Stimulated activated CD4-positive, alpha-beta T cell treated with anti-CD3 and anti-CD28 coated beads, Interleukin-15, amount 100 ng/mL, for 24 hours (primary cell): ENCODE results near the gene RBP3.
A peak's percentile ranks its signal among the peaks of the same experiment; 100 is the strongest.

ENCODE experiments used
- DNase-seq: peaks from one replicate; pipeline ENCODE4 v3.0.0-alpha.2; 2020

Gene RBP3

DNA sequence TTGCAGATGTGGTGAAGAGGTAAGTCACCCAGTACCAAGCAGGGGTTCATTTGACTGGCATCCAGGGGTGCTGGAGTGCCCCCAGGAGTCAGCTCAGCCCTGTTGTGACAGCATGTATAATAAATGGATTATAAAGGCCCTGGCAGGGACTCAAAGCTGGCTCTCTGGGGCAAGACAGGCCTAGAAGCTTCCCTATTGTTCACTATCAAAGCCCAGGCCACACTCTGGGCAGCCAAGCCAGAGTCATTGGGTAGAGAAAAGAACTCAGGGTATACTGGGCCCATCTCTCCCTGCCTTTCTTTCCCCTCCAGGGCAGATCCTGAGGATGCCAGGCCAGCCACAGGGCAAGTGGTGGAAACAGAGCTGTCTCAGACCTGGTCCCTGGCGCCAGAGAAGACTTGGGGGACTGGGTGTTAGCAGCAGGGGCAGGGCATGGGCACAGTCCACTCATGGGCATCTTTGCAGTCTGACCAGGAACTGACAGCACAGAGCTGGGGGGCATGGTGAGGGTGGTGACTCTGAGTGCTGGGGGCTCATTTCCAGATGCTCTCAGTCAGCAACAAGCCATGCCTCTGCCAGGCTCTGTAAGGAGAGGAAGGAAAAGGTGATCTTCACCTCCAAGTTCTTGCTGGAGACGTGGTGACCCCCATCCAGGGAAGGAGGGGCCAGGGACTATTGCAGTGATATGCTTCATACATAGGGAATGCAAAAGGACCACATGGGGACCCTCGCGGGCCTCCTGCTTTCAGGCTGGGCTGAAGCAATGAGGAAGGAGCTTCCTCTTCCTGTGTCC lies 11.7 kb downstream of the RBP3 start:
- no peak for DNase-seq

DNA sequence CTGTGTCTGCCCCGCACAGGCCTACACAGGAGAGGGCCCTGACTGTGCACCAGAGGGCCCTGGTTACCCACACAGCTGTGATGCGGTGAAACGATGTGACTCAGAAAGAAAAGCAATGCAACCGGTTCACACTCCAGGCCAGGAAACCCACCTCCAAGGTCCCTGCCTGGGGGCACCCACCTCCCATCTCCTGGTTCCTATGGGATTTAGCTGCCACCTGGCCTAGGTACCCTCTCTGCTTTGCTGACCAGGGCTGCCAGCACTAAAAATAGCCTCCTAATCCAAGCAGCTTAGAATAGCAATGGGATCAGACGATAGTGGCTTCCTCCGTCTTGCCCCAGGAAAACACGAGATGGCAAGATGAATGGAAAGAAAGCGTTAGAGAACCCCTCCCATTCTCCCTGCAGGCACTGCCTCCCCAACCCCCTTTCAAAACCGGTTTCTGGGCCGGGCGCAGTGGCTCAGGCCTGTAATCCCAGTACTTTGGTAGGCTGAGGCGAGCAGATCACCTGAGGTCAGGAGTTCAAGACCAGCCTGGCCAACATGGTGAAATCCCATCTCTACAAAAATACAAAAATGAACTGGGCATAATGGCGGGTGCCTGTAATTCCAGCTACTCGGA lies 12.4 kb downstream of the RBP3 start:
- DNase-seq = no peak

DNA sequence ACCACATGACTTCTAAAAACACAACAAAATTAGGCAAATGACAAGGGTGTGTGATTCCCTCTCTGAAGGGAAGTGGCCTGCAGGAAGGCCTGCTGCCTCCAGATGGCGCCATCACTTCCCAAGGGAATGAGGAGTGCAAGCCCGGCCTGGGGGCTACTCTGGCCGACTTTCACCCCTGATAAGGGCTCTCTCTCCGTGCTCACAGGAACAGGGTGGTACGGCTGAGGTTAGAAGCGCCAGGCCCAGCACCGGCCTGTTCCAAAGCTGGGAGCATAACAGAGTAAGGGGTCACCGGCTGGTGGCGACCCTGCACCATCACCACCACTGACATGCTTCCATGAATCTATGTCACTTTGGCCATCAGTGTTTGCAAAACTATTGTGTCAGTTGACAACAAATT lies 13.1 kb downstream of the RBP3 start:
- DNase-seq = peak; percentile 59

GRCh38 chr10:47362199-47362598 lies 14.0 kb downstream of the RBP3 start:
- no peak for DNase-seq

GRCh38 chr10:47363781-47364180 lies 15.6 kb downstream of the RBP3 start:
- DNase-seq = no peak

DNA sequence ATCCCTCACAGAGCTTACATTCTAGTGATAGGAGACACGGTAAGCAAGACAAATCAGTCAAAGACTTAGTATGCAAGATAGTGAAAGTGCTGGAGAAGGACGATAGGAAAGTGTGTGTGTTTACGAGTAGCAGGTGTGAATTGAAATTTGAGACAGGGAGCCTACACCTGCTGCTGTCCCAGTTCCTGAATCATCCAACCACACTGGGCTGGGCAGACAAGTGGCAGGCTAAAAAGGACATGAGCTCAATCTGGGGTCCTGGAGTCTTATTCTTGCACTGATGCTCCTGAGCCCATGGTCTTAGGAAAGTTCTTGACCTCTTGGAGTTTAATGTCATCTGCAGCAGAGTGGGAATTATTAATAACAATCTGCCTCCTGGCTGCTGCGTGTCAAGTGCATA lies 16.2 kb downstream of the RBP3 start:
- no peak for DNase-seq

- no peak for DNase-seq
Measured at GRCh38 chr10:47364911-47365310, 16.7 kb downstream of the RBP3 start.

DNA sequence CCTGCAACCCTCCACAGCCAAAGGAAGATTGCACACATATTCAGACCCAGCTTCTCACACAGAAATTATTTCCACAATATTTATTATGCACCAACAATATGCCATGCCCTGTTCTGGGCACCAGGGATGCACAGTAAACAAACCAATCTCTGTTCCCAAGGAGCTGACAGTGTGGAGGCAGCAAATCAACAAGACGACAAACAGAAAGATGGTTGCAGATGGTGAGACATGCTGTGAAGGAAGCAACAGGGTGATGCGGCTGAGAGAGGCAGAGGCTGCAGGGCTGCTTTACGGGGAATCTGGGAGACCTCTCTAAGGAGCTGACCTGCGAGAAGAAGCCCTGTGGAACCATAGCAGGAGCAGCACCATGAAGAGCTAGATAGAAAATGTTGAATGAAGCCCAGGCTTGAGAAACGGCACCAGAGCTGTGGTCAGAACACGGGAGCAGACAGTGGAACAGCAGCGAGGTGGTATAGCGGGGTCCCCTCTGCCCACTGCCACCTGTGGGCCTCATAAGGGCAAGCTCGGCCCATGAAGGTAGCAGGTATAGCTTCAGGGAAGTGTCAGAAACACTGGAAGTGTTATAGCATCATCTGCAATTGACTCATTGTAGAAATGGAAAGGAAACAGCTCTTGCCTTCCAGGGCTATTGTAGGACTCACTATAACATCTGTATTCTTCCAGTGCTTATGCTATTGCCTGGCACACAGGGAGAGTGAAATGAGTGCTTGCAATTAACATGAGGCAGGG lies 17.4 kb downstream of the RBP3 start:
- no peak for DNase-seq

DNA sequence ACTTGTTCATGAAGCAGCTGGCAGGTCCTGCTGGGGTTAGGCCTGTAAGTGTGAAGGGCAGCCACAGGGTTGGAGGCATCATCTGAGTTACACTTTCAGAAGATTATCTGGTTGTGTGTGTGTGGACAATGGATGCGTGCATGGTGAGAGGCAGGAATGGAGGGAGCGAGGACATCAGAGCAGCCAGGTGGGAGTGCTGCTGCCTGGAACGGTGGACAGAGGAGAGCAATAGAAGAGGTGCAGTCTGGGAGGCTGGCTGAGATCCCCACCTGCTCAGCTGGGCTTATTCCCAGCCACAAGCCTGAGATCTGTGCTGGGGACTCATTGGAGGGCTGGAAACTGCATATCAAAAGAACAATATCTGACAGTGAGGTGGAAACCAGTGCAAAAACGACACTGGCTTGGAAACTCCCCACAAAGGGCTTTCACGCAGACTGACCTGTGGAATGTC lies 18.0 kb downstream of the RBP3 start:
- no peak for DNase-seq

GRCh38 chr10:47366731-47367460 lies 18.7 kb downstream of the RBP3 start:
- no peak for DNase-seq

DNA sequence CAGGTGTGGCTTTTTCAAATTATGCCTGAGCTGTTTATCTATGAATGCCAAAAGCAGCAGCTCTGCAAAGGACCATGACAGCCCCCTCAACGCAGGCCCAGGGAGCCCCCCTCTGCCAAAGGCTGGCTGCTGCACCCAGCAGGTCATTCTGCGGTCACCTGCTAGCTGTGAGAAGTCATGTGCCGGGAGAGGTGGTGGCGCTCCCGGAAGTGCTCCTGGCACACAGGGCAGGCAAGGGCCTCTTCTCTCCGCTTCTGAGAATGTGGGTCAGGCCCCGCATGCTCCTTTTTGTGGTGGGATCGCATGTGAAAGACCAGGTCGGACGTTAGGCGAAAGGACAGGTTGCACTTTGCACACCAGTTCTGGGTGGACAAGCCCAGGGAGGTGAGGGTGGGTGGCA lies 19.5 kb downstream of the RBP3 start:
- no peak for DNase-seq

DNA sequence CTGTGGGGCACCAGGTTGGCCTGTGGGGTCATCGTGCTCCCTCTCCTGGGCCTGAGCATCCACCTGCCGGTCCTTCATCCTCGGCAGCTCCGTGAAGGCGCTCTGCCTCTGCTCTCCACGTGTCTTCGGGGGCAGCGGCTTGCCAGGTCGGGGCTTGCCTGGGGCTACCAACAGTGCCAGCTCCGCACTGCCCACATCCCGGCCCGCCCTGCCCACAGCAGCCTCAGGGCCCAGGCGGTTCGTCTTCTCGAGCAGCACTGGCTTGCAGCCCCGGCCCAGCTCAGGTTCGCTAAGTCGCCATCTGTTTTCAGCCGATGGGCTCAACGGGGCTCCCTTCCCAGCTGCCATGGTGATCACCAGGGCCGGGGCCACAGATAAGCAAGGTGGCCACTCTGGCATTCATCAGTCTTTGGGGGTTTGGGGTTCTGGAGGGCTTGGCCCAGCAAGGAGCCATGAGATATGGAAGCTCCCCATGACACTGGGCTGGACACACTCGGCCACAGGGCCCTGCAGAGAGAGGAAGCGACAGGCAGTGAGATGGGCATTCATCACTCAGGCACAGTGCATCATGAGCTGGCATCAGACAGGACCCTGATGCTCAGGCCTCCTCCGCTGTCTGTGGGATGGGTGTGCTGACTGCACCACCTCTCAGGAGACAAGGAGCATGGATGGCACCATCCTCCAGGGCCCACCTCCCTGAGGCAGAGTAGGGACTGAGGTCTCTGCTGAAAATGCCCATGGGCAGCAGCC lies 20.4 kb downstream of the RBP3 start:
- no peak for DNase-seq

DNA sequence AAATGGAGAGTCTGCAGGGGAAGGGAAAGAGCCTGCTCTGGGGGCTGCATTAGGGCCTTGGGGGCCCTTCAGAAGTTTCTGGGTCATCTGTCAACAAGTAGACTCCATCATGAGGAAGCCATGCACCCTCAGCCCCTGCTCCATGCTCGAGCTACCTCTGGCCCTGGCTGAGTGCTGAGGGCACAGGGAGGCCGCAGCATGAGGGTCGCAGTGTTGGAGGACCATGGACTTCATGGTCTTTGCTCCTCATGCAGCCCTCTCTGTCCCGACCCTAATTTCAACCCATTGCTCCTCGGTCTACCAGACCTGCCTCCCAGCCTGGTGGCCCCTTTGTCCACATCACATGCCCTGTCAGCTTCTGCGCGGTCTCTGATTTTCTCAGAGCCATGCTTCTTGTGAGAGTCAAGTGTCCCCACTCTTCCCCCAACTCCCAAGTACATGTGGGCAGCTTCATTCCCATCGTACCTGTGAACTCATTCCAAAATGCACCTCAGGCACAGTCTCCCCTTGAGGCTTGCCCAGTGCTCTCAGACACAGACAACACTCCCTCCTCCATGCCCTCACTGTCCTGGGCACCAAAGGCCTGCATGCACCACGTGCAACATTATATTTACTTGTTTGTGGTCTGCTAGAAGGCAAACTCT lies 21.2 kb downstream of the RBP3 start:
- DNase-seq = no peak

GRCh38 chr10:47370015-47370767 lies 22.0 kb downstream of the RBP3 start:
- DNase-seq = no peak

DNA sequence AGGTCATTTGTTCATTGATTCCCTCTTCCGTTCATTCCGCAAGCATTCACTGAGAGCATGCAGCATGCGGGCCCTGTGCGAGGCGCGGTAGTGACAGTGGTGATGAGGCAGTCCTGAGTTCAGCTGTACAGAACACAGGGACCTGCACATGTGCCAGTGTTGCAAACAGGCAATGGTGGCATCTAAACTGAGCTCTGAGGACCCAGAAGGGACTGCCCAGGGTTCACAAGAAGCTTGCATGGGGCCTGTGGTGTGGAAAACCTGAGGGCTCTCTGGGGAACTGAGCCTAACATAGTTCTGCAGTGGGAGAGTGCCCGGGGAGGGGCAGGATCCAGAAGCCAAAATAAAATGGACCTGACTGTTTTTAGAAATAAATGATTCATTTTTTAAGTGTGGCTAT lies 22.7 kb downstream of the RBP3 start:
- DNase-seq = no peak

DNA sequence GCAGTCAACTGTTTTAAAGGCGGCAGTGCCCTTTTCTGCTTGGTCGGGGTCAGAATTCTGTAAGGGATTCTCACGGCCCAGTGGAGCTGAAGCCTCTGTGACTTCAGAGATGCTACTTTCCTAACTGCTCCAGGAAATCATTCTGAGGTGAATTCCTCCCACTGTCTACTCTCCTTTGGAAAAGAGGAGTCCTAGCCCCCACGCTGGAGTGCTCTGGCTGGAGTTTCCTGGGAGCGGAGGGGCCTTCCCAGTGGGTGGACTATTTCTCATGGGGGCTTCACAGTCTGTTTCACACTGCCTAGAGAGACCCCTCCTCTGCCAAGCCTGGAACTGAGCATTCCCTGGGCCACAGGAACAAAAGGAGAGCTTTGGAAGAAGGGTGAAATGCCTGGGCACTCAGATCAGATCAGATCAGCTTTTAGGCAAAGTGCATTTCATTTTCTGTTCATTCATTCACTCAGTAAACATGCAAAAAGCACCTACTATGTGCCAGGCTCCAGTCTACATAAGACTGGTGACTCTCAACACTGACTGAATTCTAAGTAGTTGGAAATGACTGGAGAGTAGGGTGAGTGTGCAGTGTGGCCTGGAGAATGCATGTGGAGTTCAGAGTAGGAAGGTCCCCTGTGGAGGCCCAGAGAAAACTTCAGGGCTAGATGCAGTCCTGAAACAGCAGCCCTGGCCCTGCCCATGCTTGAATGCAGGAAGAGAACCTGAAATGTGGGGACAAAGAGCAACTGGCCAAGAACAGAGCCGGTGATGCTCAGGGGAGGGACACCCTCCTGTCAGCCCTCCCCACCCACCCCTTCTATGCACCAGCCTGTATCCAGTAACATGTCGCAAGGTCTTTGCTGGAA lies 23.7 kb downstream of the RBP3 start:
- no peak for DNase-seq

DNA sequence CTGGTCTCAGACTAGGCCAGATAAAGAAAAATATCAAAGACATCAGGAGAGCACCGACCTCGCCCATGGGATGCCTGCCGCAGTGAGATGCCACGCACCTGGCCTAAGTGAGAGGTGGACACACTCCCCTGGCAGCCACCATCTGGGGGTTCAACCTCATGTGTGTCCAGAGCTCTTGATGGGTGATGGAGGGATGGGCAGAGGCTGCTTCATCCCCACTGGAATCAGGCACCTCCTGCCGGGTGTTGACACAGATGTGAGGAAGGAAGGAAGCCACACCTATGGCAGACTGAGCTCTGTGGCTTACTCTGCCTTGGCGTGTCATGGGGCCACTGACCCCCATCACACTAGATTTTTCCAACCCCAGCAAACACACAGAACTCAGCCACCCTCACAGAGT lies 24.6 kb downstream of the RBP3 start:
- no peak for DNase-seq

- DNase-seq = no peak
Measured at GRCh38 chr10:47374611-47375536, 26.7 kb downstream of the RBP3 start.
